SIG-M5 treated with dmso at 0.1 percent for 504 hours (cell line): Measurements from ENCODE around the gene DLAT.

Source experiments
- DNase-seq: peaks from one replicate; lab custom pipeline; 2025; ENCODE audit not compliant: unreplicated experiment; lab: John Stamatoyannopoulos, UW

DLAT gene

DNA sequence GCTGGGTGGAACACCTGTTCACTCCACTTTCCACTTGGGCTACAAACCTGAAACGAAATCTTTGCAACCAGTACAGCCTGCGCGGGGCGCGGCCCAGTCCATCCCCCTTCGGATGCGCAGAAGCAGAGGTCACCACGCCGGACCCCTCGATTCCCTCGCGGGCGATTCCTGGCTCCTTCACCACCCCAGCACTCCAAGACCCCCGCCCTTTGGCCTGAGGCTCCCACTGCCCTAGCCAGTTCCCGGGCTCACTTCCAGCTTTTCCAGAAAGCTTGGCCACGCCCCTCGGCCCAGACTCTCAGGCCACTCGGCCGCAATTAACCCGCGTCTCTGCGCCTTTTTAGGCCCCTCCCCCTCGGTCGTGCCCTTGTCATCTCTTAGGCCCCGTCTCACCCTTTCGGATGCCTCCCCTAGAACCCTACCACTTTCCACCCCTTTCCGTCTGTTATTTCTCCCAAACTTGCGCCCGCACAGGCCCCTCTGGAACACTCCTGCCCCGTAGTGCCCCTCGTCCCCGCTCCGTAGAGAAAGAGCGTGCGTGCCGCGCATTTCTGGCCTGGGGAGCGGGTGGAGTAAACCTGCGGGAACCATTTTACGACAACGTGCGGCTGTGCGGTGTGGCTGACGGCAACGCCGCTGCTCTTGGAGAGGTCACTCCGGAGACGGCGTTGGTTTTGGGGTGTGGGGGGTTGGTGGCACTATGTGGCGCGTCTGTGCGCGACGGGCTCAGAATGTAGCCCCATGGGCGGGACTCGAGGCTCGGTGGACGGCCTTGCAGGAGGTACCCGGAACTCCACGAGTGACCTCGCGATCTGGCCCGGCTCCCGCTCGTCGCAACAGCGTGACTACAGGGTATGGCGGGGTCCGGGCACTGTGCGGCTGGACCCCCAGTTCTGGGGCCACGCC is at the start of gene DLAT:
Gene DLAT, plus strand, starts transcription at position 636 of the 906 bp plus-strand sequence. Its CDS starts 65 bp downstream, at position 701.
- DNase-seq: peak; percentile 80

DNA sequence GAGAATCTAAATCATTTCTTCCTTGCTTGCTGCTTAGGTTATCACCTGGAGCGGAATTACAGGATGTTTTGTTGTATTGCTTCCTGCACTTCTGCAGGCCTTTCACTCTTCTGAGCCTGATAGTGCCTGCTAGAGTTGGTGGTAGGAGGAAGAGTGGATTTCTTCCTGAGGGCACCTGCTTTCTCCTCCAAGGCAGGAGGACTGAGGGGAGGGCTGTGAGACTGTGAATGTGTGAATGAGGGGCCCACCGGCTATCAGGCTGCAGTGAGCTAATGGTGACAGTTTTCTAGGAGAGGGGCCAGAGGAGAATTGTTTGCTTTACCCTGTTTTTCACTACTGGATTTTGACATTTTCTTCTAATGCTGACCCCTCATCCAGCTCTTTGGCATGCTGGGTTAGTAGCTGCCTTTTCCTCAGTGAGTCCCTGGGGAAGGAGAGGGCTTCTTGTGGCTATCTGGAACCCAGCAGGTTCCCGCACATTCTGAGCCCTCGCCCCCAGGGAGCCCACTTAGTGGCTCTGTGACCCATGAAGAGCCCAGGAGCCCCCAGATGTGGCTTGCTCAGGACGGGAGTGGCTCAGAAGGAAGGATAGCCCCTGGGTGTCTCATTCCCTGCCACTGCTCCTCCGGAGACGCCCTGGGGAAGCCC is 49.0 kb upstream of the DLAT start:
- DNase-seq: no peak

DNA sequence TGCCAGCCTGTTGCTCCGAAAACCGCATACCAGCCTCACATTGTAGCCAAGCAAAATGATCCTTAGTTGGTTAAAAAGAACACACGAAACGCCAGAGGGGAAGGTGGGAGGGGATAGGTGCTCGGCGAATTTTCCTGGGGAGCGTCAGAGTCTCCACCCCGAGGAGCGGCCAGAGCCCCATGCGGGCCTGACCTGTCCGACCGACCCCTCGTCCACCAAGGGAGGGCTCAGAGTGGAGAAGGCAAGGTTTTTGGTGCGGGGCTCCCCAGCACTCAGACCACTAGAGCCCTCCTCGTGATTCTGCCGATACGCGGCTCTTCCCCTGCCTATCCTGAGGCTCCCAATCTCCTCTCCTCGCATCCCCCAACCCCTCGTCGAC is 48.5 kb upstream of the DLAT start:
- DNase-seq: no peak

DNA sequence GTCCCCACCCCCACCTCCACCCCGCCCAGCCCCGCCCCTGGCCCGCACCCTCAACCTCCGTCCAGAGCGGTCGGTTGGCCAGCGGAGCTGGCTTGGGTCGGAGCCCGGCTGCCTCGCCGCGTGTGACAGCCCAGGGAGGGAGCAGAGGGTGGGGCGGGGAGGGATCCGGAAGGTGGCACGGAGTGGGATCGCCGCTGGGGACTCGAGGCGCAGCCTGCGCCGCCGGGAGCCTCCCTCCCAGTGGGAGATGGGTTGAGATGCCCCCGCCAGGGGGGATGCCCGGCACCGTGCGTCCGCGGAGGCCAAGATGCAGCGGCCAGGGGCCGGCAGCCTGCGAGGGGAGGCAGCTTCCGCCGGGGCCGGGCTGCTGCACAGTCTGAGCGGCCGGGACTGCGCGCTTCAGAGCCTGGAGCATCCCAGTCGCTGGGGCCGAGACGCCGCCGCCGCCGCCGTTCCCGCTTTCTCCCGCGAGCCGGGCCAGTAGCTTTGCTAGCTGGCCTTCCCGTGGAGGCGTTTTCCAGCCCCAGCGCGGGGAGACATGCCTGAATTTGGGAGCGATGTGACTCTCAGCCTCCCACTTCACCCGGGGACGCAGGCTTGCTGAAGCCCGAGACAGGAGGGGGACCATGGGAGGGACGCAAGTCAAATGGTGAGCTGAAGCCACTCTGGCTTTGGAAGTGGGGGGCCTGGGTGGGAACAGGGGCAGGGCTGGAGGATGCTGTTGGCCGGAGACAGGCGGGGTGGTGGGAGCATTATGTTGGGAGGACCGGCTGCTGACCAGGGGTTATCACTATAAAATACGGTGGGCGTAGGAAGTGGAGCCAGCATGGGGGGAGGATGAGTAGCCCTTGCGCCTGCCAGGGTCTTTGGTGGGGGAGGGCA is 47.8 kb upstream of the DLAT start:
- no peak for DNase-seq

DNA sequence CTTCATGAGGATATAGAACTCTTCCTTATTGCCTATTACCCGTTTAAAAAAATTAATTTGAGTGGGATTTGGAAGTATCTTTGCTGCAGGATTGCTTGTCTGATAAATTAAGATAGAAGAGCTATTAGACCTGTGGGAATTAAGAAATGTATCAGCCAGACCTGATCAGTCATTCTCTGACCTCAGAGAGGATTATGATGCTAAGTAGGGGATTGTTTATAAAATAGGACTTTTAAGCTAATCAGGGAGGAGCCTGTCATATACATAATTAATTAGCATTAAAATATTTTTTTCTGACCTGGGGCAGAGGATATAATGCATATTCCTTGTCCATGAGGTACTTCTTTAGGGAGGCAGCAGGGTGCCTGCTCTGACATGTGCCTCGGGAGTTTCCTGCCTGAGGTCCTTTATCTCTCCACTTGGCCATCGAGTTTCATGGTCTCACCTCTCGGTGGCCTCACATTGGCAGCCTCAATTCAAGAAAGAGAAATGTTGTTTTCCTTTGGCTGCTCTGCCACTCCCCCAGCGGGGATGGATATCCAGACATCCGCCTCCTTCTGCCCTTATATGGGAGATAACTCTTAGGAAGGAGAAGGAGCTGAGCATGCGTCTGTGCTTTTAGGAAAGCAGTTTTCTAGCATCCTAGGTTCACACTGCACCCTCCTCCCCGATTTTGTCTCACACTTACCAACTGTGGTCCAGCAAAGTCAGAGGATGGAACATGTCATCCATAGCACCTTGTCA is 47.0 kb upstream of the DLAT start:
- DNase-seq: peak; percentile 8

DNA sequence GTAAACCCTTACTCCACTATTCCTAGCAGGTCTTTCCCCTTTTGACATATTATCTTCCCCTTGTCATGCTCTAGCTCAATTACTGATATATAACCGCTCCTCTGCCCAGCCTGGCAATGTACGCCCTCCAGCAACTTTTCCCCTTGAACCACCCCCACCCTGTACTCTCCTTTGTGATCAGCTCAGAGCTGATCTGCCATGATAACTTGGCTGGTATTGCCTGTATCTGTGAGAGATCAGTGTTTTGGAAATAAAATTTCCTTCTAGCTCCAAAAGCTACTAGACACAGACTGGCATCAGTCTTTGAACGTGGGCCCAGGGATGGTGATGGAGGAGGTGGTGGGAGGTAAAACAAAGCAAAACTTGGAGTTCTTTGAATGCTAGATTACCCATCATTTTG is 45.1 kb upstream of the DLAT start:
- DNase-seq: no peak

DNA sequence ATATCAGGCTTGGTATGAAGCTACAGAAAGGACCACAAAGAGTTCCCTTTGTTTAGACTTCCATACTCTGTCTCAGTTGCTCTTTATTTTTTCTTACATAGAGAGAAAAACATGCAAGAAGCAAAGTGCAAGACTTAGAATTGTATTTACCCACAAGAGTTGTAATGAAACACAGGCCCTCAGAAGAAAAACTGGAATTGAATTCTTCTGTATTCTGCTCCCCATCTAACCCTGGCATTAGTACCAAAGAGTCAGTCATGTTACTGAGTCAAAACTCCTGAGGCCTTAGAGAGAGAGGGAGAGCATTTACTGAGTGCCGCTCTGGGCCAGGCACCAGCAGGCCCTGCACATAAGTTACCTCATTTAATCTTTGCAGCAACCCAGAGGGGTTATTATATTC is 43.9 kb upstream of the DLAT start:
- DNase-seq: no peak

DNA sequence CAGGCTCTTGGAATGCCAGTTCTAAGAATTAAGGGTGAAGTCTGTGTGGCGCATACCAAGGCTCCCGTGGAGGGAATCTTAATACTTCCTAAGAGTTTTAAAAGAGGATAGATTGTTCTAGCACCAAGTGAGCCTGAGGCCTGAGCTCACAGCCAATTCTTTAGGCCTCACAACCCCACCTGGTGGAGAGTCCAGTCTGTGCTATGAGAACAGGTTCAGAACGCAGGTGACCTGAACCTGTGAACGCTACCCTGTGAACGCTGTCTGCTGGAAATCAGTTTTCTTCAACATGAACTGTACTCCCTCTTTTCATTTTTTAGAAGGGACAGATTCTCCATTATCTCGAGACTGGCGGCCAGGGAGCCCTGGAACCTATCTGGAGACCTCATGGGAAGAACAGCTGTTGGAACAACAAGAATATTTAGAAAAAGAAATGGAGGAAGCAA is 43.2 kb upstream of the DLAT start:
- no peak for DNase-seq

DNA sequence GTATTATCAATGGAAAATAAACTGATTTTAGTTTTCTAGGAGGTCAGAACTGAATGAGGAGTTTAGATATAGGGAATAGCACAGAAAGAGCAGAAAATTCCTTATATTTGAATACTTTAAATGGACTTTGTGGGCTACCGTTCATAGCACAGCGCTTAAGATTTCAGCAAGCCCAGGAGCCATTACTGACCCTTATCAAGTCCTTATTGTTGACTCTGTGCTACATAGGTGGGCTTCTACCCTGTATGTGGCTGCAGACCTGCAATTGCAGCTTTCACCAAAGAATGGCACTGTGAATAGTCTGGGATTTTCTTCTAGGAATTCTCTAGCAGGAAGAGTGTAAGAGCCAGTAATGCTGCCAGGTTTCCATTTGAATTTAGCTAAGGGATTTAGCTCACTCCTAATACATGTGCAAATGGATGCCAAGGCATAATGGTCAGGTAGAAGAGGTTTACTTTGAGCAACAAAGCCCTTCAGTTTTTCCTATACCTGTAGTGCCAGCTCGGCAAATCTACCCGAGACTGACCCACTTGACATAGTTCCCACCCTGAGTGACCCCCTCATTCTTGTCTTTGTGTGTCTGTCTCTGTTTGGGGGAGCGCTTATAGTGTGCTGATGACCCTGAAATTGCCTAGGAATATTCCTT is 42.5 kb upstream of the DLAT start:
- no peak for DNase-seq

DNA sequence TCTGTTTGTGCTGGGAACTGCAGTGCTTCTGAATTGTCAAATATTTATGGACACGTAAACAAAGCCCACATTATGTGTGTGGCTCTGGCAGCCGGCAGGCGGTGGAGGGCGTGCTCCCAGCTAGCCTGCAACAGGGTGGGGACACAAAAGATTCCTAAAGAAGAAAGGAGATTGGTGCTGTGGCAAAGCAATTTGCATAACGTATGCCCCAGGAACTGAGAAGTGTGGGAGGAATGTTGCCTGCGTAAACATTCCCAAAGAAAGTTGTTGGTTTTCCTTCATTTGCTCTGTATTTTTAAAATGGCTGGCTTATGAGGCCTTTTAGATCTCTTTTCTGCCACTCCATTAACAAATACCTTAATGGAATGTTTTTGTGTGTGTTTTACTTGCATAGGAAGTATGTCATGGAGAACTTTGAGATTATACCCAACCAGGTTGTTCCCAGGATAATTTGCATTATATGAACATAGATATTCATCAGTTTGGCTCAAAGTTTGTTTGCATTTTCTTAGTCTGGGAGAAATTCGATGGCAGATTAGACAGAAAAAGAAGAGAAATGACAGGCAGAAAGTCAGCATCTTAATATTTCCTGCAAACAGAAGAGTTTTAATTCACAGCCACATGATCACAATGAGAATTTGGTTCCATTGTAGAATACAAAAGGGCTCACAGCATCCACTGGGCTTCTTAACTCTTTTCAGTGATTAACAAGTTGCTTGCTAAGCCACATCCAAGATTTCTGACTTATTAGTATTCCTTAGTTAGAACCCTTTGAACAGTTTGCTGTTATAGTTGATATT is 41.8 kb upstream of the DLAT start:
- DNase-seq: no peak

DNA sequence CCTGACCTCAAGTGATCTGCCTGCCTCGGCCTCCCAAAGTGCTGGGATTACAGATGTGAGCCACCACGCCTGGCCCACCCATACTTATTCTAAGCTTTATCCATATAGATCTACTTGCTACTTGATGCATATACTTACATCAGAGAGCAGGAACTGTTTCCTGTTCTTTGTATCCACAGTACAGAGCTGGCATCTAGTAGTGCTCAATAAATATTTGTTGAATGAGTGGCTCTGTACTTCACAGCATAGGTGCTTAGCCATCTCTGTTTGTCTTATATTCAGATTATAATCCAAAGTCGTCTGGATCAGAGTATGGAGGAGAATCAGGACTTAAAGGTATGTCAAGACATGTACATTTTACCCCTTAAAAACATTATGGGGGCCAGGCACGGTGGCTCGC is 38.6 kb upstream of the DLAT start:
- DNase-seq: no peak

DNA sequence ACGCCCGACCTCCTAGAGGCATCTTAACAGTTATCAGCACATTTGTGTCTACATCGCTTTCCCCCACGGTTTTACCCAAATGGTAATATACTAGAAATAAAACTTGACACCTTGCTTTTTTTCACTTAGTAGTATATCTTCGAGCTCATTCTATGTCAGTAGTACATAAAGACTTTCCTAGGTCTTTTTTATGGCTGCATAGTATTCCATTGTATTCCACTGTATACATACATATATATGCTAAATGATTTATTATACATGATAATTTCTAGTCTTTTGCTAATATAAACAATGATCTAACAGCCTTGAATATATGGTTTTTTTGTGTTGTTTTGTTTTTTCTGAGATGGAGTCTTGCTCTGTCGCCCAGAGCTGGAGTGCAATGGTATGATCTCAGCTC is 34.8 kb upstream of the DLAT start:
- no peak for DNase-seq

DNA sequence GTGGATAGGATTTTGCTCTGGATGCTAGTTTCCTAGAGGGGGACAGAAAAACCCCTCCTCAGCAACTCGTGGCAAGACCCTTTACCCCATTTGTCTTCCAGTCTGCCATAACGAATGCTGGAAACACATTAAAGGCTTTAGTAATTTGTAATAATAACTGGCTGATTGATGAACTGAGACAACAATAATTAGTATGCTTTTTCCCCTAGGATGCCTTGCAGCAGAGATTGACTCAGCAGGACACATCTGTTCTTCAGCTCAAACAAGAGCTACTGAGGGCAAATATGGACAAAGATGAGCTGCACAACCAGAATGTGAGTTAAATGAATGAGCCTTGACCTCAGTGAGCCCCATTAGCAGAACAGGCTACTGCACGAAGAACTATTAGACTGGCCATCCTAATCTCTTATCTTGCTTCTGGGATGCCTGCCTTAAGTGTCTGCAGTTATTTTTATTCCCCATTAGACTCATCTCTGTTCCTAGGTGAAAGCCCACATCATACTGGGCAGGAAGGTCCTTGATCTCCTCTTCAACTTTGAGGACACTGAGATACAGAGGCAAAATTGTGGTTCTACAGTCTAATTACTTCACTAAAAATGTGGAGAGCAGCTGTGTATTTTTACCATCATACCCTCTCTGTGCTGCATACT is 32.9 kb upstream of the DLAT start:
- DNase-seq: no peak

DNA sequence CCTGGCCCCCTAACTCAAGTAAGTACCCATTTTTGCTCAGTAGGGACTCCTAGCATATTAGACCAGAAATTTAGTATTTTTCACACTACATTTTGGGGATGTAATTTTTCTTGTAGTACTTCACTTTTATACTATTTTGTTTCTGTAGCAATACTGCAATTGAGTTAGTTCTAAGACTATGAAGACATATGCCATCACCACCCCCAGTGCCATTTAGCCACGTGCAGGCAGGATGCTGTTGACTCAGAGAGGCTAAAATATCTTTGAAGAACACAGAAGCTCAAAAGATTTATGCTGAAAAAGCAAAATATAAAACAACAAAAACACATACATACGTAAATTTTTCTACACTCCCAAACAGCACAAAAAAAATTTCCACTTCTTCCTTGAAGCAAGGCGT is 29.1 kb upstream of the DLAT start:
- DNase-seq: no peak

DNA sequence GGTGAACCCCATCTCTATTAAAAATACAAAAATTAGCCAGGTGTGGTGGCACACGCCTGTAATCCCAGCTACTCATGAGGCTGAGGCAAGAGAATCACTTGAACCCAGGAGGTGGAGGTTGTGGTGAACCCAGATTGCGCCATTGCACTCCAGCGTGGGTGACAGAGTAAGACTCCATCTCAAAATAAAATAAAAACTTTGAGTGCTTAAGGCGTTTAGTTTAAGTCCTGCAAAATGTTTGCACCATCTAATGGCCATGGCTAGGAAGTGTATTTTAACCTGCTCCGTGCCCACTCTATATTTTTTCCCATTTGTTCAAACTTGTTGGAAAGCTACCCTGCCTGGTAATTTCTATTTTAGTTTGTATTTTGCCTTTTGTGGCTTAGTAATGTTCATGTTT is 28.5 kb upstream of the DLAT start:
- DNase-seq: peak; percentile 54

DNA sequence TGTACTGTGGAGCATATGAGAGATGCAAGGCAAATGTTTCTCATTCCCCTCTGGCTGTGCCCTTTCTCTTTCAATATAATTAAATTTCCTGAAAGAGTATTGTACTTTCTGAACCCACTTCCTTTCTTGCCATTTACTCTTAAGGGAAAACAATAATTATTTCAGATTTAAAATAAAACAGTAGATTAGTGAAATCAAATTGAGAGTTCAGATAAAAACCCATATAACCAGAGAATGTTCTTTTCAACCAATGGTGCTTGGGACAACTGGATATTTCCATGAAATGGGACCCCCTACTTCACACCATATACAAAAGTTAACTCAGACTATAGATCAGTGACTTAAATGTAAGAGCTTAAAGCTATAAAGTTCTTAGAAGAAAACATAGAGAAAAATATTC is 26.1 kb upstream of the DLAT start:
- no peak for DNase-seq

DNA sequence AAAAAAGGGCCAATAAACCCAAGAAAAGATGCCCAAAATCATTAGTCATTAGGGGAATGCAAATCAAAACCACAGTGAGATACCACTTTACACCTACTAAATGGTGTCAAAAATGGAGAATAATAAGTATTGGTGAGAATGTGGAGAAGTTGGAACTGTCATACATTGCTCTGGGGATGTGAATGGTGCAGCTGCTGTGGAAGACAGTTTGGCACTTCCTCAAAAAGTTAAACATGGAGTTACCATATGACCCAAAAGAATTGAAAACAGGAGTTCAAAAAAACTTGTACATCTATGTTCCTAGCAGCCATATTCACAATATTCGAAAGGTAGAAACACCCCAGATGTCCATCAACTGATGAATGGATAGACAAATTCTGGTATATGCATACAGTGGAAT is 24.5 kb upstream of the DLAT start:
- no peak for DNase-seq

DNA sequence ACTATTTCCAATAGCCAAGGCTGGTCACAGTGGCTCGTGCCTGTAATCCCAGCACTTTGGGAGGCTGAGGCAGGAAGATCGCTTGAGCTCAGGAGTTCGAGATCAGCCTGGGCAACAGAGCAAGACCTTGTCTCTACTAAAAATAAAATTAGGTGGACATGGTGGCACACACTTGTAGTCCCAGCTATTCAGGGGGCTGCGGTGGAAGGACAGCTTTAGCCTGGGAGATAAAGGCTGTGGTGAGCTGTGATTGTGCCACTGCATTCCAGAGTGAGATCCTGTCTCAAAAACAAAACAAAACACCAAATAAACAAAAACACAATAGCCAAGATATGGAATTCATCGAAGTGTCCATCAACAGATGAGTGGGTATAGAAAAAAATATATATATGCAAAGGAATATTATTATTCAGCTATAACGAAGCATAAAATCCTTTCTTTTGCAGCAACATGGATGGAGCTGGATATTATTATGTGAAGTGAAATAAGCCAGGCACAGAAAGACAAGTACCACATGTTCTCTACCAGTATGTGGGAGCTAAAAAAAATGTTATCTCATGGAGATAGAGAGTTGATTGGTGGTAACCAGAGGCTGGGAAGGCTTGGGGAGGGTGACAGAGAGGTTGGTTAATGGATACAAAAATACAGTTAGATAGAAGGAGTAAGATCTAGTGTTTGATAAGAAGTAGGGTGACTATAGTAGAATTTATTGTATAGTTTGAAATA is 22.6 kb upstream of the DLAT start:
- DNase-seq: no peak
